GM12864 (cell line): ENCODE measurements around the gene OPN1SW.

Experiments used
- DNase-seq: peaks from one replicate; pipeline ENCODE4 v3.0.0-alpha.2; 2011; ENCODE audit warnings: low read depth
- H3K4me3 ChIP-seq: 2 replicates; pipeline ENCODE4 v1.5.1; 2011; ENCODE audit warnings: mild to moderate bottlenecking, low read depth, low read length, control low read depth
- CTCF ChIP-seq: IDR thresholded peaks from 2 replicates; pipeline ENCODE4 v1.5.1; 2011; ENCODE audit warnings: low read depth, mild to moderate bottlenecking, moderate library complexity, low read length, control low read depth, inconsistent platforms; ENCODE audit errors: missing control alignments

The OPN1SW gene

GRCh38 chr7:128752251-128752650, 23.3 kb downstream of the OPN1SW start:
- TF ChIP-seq CTCF = no peak
- H3K4me3 ChIP-seq = no peak overlapping the region
- DNase-seq = no peak

- no peak for TF ChIP-seq CTCF
- no peak overlapping the region for H3K4me3 ChIP-seq
- DNase-seq = no peak
These were observed 28.1 kb downstream of the OPN1SW start for GRCh38 chr7:128747327-128748079.

- no peak overlapping the region for H3K4me3 ChIP-seq
- no peak for TF ChIP-seq CTCF
- no peak for DNase-seq
These were observed 29.9 kb downstream of the OPN1SW start for GRCh38 chr7:128745706-128746105.

GRCh38 chr7:128744366-128744905, 31.2 kb downstream of the OPN1SW start:
- no peak for TF ChIP-seq CTCF
- no peak overlapping the region for H3K4me3 ChIP-seq
- no peak for DNase-seq

- no peak for DNase-seq
- TF ChIP-seq CTCF = no peak
- no peak overlapping the region for H3K4me3 ChIP-seq
These were observed 32.4 kb downstream of the OPN1SW start for GRCh38 chr7:128743112-128743772.

GRCh38 chr7:128742206-128742605, 33.4 kb downstream of the OPN1SW start:
- no peak overlapping the region for H3K4me3 ChIP-seq
- no peak for DNase-seq
- TF ChIP-seq CTCF = no peak
